ENCODE results near the gene FLNB. TPM values are rescaled to one million over a fixed set of nuclear protein-coding genes. Genes with fewer than 3 reads are reported as not detected.
A peak's percentile ranks its signal among the peaks of the same experiment; 100 is the strongest.

FLNB gene
- total RNA-seq, 1 experiment from 2014 or later, result 127 TPM

GRCh38 chr3:58066842-58067241, 58.6 kb downstream of the FLNB start:
- peaks cover 57% of the 10 kb centered on the region for H3K4me1 Mint-ChIP-seq
- CTCF ChIA-PET, result interaction anchor here (4.6 kb wide), 1 partner anchor 58 kb away, joined by 23 read pairs; the partner anchor contains the start of gene FLNB

More at GRCh38 chr3:58066842-58067241, 58.6 kb downstream of the FLNB start:
- Mint-ChIP-seq H3K9me3 (no peaks in the 10 kb centered on the region), H3K27ac (peak overlapping the region; percentile 81), H3K4me3 (no peak overlapping the region), H3K36me3 (no peaks in the 10 kb centered on the region), H3K27me3 (ENCODE audit: low read depth) (no peaks in the 10 kb centered on the region)
- TF ChIP-seq ZMAT4 (CRISPR knock-in tag; IDR thresholded peaks at IDR 0.05) (no peak), ESRRA (CRISPR knock-in tag; IDR thresholded peaks at IDR 0.05; ENCODE audit: borderline replicate concordance) (no peak), AFF4 (CRISPR knock-in tag; IDR thresholded peaks at IDR 0.05; ENCODE audit: borderline replicate concordance) (no peak), FOXP1 (CRISPR knock-in tag; IDR thresholded peaks at IDR 0.05; ENCODE audit: borderline replicate concordance) (no peak), ZNF121 (CRISPR knock-in tag; IDR thresholded peaks at IDR 0.05) (no peak), JUN (CRISPR knock-in tag; IDR thresholded peaks at IDR 0.05) (no peak), TCF7 (CRISPR knock-in tag; IDR thresholded peaks at IDR 0.05; ENCODE audit: low read depth) (no peak), MXD4 (CRISPR knock-in tag; IDR thresholded peaks at IDR 0.05; ENCODE audit: borderline replicate concordance) (no peak), ELF4 (CRISPR knock-in tag; IDR thresholded peaks at IDR 0.05; ENCODE audit: low read depth) (no peak), ZNF232 (CRISPR knock-in tag; IDR thresholded peaks at IDR 0.05) (no peak), ERG (CRISPR knock-in tag; IDR thresholded peaks at IDR 0.05) (no peak), ZNF423 (CRISPR knock-in tag; IDR thresholded peaks at IDR 0.05) (no peak), ZNF532 (CRISPR knock-in tag; IDR thresholded peaks at IDR 0.05; ENCODE audit: borderline replicate concordance) (no peak), NFATC4 (CRISPR knock-in tag; IDR thresholded peaks at IDR 0.05) (no peak), ATF2 (CRISPR knock-in tag; IDR thresholded peaks at IDR 0.05; ENCODE audit: borderline replicate concordance, low read depth) (no peak), MAX (CRISPR knock-in tag; IDR thresholded peaks at IDR 0.05) (no peak), E2F4 (CRISPR knock-in tag; IDR thresholded peaks at IDR 0.05; ENCODE audit: borderline replicate concordance, low read depth) (no peak), MLX (CRISPR knock-in tag; IDR thresholded peaks at IDR 0.05) (no peak), ARID4B (CRISPR knock-in tag; IDR thresholded peaks at IDR 0.05; ENCODE audit: borderline replicate concordance) (no peak), SMAD4 (CRISPR knock-in tag; IDR thresholded peaks at IDR 0.05) (no peak)
- no peak for ATAC-seq
- DNase-seq (ENCODE audit: low spot score), result no peak
- POLR2A ChIA-PET, result no interaction called here
